ENCODE measurements around the gene ENDOU. TPM values are rescaled to one million over a fixed set of nuclear protein-coding genes. Genes with fewer than 3 reads are reported as not detected.

Gene ENDOU
- total RNA-seq (1 to 10 TPM in 1 of 5 donors, not detected in 4; 1.8 TPM), polyA plus RNA-seq (1 to 10 TPM in 1 of 3 donors, not detected in 2; 7.6 TPM)
- long read RNA-seq, donor 1: 0 reads
- long read RNA-seq, donor 2: 0 reads
- long read RNA-seq, donor 3: 0 reads
- long read RNA-seq, donor 4: 0 reads
- long read RNA-seq, donor 5: 0 reads
- long read RNA-seq, donor 6: 0 reads
- long read RNA-seq, donor 7: 0 reads
- long read RNA-seq, donor 8: 0 reads
- long read RNA-seq, donor 9: 0 reads
- long read RNA-seq, donor 10: 0 reads

GRCh38 chr12:47725091-47725772 is at the start of gene ENDOU:
TSS of gene ENDOU (minus strand) at chr12:47725490. CDS start at chr12:47725413, 77 bp downstream.
- H3K27me3 ChIP-seq: no peaks in the 10 kb centered on the region
- WGBS, 5 donors: 86 to 94% (median 88%) methylated on average over 6 to 8 of the region's 8 CpGs
- no peaks in the 10 kb centered on the region for H3K9me3 ChIP-seq
- TF ChIP-seq POLR2AphosphoS5 (IDR thresholded peaks at IDR 0.05) (no peak), CTCF (IDR thresholded peaks at IDR 0.05) (no peak), EP300 (IDR thresholded peaks at IDR 0.05) (no peak), POLR2A (IDR thresholded peaks at IDR 0.05) (no peak)
- DNase-seq: no peak
- H3K4me3 ChIP-seq: no peak within 1 kb of the TSS
- H3K36me3 ChIP-seq: peaks cover 0 to 26% (median 2%) of the 10 kb centered on the region in 4 donors
- peaks cover under 1 to 13% (median 6%) of the 10 kb centered on the region in 4 donors for H3K4me1 ChIP-seq
- no peak within 1 kb of the TSS for H3K27ac ChIP-seq
- intact Hi-C loops (cut with DNase I; ENCODE audit: low total_unique reads): no loop called here

- Histone ChIP-seq H3K36me3 (no peaks in the 10 kb centered on the region), H3K4me3 (peak overlapping the region in 2 of 4 donors; percentile 82 to 92), H3K27me3 (no peaks in the 10 kb centered on the region), H3K4me1 (peaks cover 41 to 82% (median 70%) of the 10 kb centered on the region in 4 donors), H3K27ac (peak overlapping the region in 4 of 5 donors; percentile 30 to 73 (median 54)), H3K9me3 (no peaks in the 10 kb centered on the region)
- intact Hi-C loops (cut with DNase I; ENCODE audit: low total_unique reads): no loop called here
- TF ChIP-seq CTCF (IDR thresholded peaks at IDR 0.05) (no peak), POLR2A (IDR thresholded peaks at IDR 0.05) (no peak), POLR2AphosphoS5 (IDR thresholded peaks at IDR 0.05) (no peak), EP300 (IDR thresholded peaks at IDR 0.05) (no peak)
- 90 to 98% (median 92%) methylated on average over 7 of the region's 7 CpGs for WGBS, 5 donors
- no peak for DNase-seq
These were observed 49.4 kb upstream of the ENDOU start for GRCh38 chr12:47774663-47775062.

- DNase-seq: no peak
- H3K36me3 ChIP-seq: no peaks in the 10 kb centered on the region
- H3K27ac ChIP-seq: peak overlapping the region in 4 of 5 donors; percentile 83 to 91 (median 88)
- peak overlapping the region; percentile 80 to 97 (median 87) for H3K4me3 ChIP-seq
- intact Hi-C loops (cut with DNase I; ENCODE audit: low total_unique reads): no loop called here
- WGBS, 5 donors: 46 to 57% (median 51%) methylated on average over 13 to 14 of the region's 14 CpGs
- no peaks in the 10 kb centered on the region for H3K27me3 ChIP-seq
- H3K4me1 ChIP-seq: peaks cover 40 to 76% (median 64%) of the 10 kb centered on the region in 4 donors
- TF ChIP-seq CTCF (IDR thresholded peaks at IDR 0.05) (no peak), POLR2A (IDR thresholded peaks at IDR 0.05) (no peak), POLR2AphosphoS5 (IDR thresholded peaks at IDR 0.05) (no peak), EP300 (IDR thresholded peaks at IDR 0.05) (no peak)
- H3K9me3 ChIP-seq: no peaks in the 10 kb centered on the region
These were observed 48.7 kb upstream of the ENDOU start for GRCh38 chr12:47773858-47774580.

All from stomach (tissue), 19 donors.